Suppressor macrophage treated with lipopolysaccharide for 4 hours (primary cell): ENCODE results near the gene HSD11B1.
A peak's percentile ranks its signal among the peaks of the same experiment; 100 is the strongest.

Experiments used
- DNase-seq: peaks from one replicate; pipeline ENCODE4 v3.0.0-alpha.2; 2020

HSD11B1 gene

DNA sequence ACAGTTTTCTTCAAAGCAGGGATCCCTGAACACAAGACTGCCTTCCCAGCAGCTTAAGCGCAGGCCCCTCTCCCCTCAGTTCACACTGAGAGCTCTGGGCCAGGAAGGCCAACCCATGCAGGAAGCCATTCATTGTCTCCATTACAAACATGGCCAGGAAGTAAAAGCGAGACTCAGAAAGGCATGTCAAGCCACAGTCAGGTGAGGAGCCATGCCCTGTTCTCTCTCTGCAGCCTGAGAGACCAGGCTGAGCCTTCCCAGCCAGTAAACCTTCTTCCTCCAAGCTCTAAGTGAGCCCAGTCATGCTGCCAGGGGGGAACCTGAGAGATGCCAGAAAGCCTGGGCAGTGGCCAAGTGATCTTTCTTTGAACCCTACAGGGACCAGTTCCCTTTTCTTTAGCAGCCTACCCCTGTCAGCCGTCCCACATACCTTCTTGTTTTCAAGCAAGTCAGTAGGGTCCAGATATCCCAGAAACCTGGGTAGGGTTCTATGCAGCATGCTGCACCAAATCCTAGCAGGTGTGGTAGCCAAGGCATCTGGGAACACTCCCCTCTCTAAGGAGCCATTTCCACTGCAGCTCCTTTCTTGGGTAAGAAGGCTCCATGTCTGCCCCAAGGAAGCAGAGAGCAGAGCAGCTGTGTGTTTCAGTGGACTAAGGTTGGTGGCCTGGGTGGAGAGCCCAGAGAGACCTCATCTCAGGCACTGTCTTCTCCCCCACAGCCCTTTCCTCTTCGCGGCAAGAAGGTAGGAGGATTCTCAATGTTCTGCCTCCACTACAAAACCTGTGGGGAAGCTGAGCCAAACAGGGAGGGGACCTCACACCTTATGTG is 52.2 kb downstream of the HSD11B1 start:
- DNase-seq: peak; percentile 50

DNA sequence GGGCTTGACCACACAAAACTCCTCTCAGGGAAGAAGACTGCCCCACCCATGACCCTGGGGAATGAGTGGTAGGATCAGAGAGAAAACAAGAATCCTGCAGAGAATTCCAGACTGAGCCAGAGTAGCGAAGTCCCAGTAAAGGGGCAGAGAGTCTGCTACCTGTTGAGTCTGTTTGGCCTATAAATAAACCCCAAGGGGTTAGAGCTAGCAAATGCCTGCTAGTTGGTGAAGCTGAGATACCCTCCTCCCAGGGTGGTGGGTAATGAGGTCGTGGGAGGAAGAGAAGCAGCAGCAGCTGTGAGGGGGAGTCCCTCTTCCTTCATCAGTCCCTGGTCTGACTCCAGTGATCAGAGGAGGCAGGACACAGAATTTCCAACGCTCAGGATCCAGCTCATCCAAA is 53.8 kb downstream of the HSD11B1 start:
- no peak for DNase-seq

DNA sequence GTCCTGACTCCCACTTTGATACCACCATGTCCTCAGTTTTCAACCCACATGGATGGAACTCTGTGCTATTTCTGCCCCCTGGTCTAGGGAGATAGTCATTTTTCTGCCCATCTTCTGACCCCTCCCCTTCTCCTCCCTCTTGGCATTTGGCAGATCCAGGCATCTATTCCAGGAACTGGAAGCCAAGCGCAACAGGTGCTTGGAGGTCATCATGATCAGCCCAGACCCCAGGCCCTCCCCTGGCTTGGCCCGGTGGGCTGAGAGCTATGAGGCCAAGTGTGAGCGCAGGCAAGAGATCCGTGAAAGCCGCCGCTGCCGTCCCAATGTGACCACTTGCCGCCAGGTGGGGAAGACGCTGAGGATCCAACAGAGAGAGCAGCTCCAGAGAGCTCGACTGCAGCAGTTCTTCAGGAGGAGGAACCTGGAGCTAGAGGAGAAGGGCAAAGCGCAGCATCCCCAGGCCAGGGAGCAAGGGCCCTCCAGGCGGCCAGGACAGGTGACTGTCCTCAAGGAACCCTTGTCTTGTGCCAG is 55.2 kb downstream of the HSD11B1 start:
- no peak for DNase-seq

DNA sequence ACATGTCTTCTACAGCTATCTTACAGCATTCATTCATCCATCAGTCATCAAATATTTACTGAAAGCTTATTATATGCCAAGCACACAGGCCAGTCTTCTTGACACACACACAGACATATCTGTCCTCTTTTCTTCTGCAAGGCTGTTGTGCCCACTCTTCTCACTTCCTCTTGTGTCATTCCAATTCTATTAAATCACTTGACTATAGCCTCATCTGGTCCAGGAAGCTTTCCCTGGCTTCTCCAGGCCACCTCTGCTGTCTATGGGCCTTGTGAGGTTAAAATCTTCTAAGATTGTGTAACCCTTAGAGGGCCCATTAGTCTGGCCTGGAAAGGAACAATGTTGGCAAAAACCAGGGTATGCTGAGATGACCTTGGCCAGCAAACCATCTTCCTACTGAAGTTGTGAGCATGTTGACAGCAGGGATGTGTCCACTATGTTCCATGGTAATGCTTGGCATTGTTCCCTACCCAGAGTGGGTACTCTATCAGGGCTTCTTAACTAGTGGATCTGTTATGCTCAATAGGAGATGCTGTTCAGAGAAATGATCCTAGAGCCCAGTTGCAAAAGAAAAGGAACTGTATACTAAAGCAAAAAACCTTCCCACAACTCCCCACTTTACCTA is 56.5 kb downstream of the HSD11B1 start:
- DNase-seq: peak; percentile 82

DNA sequence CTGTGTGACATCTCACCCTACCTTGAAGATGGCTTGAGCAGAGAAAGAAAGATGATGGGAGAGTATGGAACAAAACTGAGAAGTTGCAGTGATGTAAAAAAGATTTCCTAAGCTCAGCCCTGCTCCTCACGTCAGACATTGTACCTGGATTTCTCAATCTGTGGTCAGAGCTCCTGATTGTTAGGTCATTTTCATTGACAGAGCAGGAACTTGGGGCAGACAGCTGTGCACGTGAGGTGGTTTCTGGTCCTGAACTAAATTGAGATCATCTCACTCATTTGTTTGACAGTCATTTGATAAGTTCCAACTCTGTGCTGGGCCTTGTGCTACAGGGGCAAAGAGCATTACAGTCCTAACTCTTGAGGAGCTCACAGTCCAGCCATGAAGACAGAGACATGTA is 61.4 kb downstream of the HSD11B1 start:
- peak; percentile 83 for DNase-seq

DNA sequence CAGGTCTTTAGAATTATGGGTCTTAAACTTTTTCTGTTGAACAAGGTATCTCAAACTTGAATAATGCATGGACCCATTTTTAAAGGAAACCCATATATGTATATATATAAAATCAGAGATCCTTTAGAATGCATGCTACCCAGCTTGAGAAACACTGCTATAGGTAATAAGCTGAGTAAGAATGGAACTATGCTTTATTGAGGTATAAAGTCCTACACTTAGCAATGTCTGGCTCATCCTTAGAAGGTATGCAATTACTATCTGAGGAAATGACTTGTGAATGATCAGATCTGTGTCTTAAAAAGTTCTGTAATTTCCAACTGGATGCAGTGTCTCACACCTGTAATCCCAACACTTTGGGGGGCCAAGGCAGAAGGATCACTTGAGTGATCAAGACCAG is 62.5 kb downstream of the HSD11B1 start:
- DNase-seq: no peak

DNA sequence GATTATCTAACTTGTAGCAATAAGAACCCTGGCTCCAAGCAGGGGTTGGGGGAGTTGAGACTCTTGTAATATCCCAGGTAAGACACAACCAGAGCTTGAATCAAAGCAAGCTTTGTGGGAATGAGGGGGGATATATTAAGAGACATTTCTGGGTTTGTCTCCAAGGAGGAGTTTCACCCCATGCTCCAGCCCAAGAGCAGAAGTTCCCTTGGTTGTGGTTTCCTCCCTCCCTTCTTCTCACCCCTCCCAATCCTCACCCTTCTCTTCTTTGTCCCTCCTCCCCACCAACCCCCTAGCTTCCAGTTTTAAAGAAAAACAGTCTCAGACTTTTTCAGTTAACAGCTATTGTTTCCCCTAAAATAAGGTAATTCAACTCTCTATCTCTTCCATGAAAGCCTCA is 63.1 kb downstream of the HSD11B1 start:
- DNase-seq: no peak

DNA sequence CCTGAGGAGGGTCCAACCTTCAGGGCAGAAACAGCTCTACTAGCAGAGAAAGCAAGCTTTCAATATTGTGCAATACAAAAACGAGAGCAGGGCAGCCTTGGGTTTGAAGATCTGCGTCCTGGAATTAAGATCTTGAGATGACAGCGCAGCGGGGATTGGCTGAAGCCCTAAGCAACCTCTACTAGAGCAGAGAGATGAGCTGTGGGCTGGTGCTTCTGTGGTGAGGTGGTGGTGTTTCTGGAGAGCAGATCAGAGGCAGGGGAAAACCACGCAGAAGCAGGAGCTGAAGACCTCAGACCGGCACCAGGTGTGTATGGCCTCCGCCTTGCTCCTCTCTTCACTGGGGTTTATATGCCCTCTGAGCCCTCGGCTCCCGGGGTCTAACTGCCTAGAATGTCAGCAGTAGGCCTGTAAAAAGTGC is 63.7 kb downstream of the HSD11B1 start:
- DNase-seq: peak; percentile 60

DNA sequence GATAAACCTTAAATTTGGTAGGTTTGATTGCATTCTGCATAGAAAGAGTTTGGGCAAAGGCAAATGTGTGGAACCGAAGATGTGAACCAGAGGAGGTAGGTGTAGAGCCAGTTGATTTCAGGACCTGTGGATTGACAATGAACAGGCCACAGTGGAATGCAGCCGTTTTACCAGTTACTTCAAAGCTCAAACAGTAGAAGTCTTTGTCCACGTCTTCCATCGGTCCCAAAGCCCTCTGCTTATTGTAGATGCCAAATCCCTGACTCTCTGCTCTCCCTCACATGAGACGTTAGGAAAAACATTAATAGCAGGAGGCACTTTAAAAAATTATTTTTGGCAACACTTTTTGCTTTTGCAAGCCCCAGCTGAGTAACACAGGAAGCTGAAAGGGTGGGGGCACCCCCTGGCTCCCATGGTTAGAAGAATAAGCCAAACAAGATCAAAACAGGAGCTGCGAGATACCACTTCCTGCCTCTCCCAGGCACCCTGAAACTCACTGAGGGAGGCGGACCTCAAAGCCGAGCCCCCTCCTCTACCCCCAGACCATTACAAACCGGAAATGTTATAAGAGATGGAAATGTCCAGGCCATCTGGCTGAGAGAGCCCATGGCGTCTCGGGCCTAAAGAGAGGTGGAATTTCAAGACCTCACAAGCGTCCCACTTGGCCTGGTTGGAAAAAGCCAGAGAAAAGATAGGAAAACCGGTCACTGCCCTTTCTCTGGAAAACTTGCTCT is 64.7 kb downstream of the HSD11B1 start:
- DNase-seq: peak; percentile 83

DNA sequence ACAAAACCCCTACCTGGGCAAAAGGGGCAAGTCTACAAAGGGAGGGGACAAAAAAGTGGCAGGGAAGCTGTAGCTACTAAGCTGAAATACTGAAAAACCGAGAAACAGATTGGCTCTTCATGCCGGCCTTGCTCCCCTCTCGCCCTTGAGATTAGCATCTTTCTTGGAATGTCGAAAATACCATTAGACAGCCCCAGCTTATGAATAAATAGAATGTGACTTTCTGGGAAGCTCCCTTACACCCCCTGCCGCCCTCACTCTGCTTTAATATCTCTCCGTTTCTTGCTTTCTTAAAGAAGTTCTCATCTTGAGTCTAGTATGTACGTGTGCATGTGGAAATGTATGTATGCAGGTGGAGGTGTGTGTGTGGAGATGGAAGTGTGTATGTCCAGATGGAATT is 65.3 kb downstream of the HSD11B1 start:
- no peak for DNase-seq

DNA sequence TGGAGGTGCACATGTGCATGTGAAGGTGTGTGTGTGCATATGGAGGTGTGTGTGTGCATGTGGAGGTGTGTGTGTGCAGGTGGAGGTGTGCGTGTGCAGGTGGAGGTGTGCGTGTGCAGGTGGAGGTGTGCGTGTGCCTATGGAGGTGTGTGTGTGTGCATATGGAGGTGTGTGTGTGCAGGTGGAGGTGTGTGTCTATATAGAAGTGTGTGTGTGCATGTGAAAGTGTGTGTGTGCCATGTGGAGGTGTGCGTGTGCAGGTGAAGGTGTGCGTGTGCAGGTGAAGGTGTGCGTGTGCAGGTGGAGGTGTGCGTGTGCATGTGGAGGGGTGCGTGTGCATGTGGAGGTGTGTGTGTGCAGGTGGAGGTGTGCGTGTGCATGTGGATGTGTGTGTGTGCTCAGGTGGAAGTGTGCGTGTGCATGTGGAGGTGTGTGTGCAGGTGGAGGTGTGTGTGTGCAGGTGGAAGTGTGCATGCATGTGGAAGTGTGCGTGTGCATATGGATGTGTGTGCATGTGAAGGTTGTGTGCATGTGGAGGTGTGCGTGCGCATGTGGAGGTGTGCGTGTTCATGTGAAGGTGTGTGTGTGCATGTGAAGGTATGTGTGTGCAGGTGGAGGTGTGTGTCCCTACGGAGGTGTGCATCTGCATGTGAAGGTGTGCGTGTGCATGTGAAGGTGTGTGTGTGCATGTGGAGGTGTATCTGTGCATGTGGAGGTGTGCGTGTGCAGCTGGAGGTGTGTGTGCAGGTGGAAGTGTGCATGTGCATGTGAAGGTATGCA is 66.2 kb downstream of the HSD11B1 start:
- DNase-seq: no peak

DNA sequence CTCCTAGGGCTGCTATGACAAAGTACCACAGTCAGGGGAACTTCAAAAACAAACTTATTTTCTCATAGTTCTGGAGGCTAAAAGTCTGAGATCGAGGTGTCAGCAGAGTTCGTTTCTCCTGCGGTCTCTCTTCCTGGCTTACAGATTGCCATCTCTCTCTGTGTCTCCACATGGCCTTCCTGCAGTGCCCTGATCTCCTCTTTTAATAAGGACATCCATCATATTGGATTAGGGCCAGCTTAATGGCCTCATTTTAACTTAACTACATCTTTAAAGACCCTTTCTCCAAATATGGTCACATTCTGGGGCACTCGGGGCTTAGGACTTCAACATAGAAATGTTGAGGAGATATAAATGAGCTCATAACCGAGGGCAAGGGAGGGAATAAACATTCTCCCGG is 67.5 kb downstream of the HSD11B1 start:
- no peak for DNase-seq

DNA sequence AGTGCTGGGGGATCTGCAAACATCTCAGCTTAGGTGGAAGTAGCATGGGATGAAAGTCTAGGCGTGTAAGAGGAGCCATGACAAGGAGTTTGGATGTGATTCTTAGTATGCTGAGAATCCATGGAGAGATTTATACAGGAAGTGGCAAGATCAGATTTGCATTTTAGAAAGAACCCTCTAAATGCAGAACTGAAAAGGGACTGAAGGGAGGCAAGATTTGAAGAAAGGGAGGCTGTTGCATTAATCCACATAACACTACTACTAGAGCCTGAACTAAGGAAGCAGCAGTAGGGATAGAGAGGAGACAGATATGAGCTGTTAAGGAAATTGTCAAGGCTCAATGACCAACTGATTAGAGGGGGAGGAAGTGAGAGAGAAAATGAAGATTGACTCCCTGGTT is 69.9 kb downstream of the HSD11B1 start:
- no peak for DNase-seq

DNA sequence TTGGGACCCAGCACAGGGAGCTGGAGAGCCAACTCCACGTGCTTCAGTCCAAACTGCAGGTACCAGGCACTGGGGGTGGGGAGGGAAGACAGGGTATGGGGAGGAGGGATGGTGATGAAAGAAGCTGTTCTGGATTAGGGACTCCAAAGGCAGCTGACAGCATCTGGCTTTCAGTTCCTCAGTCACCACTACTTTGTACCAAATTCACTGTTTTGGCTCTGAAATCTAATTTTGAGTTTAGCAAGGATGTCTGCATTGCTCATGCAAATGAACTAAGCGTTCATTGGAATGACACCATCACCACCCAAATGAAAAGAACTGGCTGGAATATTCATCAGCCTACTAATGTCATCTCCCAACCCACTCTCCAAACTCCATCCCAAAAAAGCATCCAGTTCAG is 71.0 kb downstream of the HSD11B1 start:
- no peak for DNase-seq

DNA sequence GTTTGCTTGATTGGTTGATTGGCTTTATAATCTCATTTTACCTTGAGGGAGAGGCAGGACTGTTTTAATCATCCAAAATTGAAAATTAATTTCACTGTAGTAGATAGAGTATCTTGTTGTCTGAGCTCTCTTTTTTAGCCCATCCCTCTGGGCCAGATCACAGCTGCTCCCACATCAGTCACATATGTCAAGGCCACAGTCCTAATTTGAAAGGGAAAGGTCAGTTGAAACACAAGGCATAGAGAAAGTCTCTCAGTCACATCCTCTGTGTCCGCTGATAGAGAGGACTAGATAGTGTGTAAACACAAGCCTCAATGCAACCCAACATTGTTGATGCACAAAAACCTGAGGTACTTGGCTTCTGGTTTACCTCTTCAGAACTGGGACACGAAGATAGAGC is 72.9 kb downstream of the HSD11B1 start:
- DNase-seq: no peak

DNA sequence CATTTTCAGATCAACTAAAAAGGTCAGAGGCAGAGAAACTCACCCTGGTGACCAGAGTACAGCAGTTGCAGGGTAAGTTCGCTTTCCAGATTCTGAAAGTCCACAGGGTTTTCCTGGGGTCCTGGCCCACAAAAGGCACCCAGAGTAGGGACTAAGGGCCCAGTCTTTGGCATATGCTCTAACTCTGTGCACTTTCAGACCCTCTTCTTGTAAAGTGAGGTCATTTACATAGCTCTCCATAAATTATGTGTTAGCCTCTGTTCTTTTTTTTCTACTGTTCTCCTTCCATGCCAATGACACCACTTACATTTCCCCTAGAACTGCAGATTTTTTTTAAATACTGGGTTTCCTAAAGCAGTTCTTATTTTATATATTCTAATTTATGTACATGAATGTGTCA is 73.5 kb downstream of the HSD11B1 start:
- no peak for DNase-seq

DNA sequence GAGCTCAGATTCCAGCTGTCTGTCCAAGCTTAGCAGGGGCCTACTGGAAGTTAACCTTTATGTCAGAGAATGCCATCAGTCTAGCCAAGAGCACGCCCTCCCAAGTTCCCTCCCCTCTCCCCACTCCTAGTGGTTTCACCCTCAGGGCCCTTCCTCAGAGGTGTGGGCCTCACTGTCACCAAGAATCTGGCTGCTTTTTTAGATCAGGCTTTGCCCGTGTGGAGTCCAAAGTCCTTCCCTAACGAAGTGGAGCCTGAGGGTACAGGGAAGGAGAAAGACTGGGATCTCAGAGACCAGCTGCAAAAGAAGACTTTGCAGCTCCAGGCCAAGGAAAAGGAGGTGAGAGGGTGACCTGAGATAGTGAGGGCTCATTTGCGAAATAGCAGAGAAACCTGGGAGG is 75.6 kb downstream of the HSD11B1 start:
- DNase-seq: no peak

DNA sequence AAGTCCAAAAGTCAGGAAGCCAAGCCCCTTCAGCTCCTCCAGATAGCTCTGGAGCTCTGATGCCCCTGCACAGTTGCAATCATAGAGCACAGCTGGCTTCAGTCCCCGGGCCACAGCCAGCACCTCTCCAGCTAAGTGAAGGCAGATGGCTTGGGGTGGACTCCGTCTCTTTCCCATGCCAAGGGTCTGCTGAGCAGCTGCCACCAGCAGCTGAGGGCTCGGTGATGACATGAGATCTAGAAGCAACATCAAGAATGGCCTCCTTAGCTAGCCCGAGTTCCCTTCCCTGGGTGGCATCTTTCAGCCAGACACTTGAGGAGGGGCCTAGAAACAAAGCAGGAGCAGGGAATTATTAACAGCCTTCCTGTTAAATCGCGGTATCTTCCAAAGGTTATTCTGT is 78.7 kb downstream of the HSD11B1 start:
- no peak for DNase-seq
